Activated CD4-positive, alpha-beta T cell treated with anti-CD3 and anti-CD28 coated beads, Interleukin-2, amount 10 ng/mL, durations not matched to agents 7 days and 5 days (primary cell): ENCODE results near the gene NTN1. TPM values are rescaled to one million over a fixed set of nuclear protein-coding genes. Genes with fewer than 3 reads are reported as not detected.

ENCODE experiments used
- CTCF ChIA-PET: fragments of 350-600 bp; sonication (Branson Sonifier 250); formaldehyde crosslinking; loops from one replicate; lab custom pipeline; 2021; ENCODE audit warnings: antibody characterized with exemption; lab: Charles Lee
- POLR2A ChIA-PET: fragments of 350-600 bp; sonication (Branson Sonifier 250); formaldehyde crosslinking; loops from one replicate; lab custom pipeline; 2021; ENCODE audit warnings: antibody characterized with exemption; lab: Charles Lee
- DNase-seq: peaks from one replicate; pipeline ENCODE4 v3.0.0-alpha.2; 2020
- H3K27ac Mint-ChIP-seq: one replicate; pipeline ENCODE4 v1.8.0; 2021; ENCODE audit warnings: mild to moderate bottlenecking, moderate library complexity, mixed read lengths
- H3K27me3 Mint-ChIP-seq: one replicate; pipeline ENCODE4 v1.8.0; 2021; ENCODE audit warnings: mixed read lengths
- H3K36me3 Mint-ChIP-seq: one replicate; pipeline ENCODE4 v1.8.0; 2021; ENCODE audit warnings: low read depth, mixed read lengths
- H3K4me1 Mint-ChIP-seq: one replicate; pipeline ENCODE4 v1.8.0; 2021; ENCODE audit warnings: mixed read lengths
- H3K4me3 Mint-ChIP-seq: one replicate; pipeline ENCODE4 v1.8.0; 2021; ENCODE audit warnings: mild to moderate bottlenecking, moderate library complexity, mixed read lengths
- H3K9me3 Mint-ChIP-seq: one replicate; pipeline ENCODE4 v1.8.0; 2021; ENCODE audit warnings: mixed read lengths
- total RNA-seq, 2 experiments: library from RNA; stranded (reverse); gene quantifications; one replicate each; pipeline ENCODE4 v1.2.3, GENCODE V29; 2021

The NTN1 gene
- total RNA-seq, 2 experiments from 2014 or later, result 0.02 to 0.10 TPM

DNA sequence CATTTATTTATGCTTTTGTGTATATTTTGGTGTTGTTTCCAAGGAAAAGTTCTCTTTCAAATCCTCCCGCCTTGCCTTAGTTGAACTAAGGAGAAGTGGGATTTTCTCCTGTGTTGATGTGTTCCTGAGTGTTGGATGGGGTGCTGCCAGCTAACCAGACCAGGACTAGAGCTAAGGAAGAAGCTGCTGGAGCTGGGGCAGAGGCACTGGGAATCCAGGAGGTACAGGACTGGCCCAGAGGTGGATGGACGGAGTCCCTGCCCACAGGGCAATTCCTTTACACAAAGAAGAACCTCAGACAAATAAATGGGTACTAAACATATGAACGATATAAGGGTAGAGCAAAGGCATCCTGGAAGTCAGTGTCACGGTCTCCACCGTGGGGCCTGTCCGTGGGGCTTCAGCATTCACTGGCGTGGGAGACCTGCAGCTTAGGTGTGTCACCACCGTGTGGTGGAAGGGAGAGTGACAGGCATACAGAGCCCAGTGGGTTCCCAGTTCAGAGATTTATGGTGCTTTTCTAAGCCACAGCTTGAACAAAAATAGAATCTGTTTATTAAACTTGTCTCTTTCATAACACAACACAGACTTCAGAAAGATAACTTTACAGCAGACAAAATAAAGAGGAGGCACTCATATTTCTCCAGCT, 270.7 kb downstream of the NTN1 start:
- Mint-ChIP-seq H3K4me1 (peaks cover 24% of the 10 kb centered on the region), H3K27ac (no peak overlapping the region), H3K9me3 (no peaks in the 10 kb centered on the region), H3K27me3 (no peaks in the 10 kb centered on the region), H3K4me3 (no peak overlapping the region), H3K36me3 (peaks cover 2% of the 10 kb centered on the region)
- ChIA-PET CTCF (interaction anchor here (1.1 kb wide), 1 partner anchor 17 kb away, joined by 3 read pairs; no protein-coding TSS in a partner anchor), POLR2A (no interaction called here)
- DNase-seq, result peak; percentile 48

DNA sequence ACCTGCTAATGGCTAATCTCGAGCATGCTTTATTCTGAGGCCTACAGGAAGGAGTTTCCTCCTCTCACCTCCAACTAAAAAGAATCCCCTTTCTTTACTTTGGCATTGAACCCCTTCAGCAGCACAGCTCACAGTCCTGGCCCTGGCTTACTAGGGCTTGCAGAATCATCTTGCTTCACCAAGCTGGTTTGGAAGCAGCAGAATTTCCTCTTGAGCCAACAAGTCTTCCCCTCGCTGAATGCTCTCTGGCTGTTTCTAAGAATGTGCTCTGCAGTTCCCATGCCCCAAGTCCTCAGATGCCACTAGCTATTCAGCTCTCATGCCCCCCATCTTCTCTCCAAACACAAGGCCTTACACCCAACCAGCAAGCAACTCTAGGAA, 271.2 kb downstream of the NTN1 start:
- Mint-ChIP-seq H3K27ac (no peak overlapping the region), H3K4me1 (peaks cover 24% of the 10 kb centered on the region), H3K27me3 (no peaks in the 10 kb centered on the region), H3K36me3 (peaks cover 2% of the 10 kb centered on the region), H3K4me3 (no peak overlapping the region), H3K9me3 (no peaks in the 10 kb centered on the region)
- no peak for DNase-seq
- ChIA-PET POLR2A (no interaction called here), CTCF (interaction anchor here (1.1 kb wide), 1 partner anchor 17 kb away, joined by 3 read pairs; no protein-coding TSS in a partner anchor)

Other genes with a start within 250 kb of the NTN1 start
- 1 to 10 TPM in 1 of 2 experiments, under 1 TPM in 1; 0.71 to 1.4 TPM for gene MFSD6L, start 222.1 kb upstream of the NTN1 start, total RNA-seq
- 1 to 10 TPM; 6.2 to 7.1 TPM for gene PIK3R6, start 153.8 kb upstream of the NTN1 start, total RNA-seq
- 10 to 100 TPM; 73.4 to 77.6 TPM for gene PIK3R5, start 55.8 kb upstream of the NTN1 start, total RNA-seq